Measurements from ENCODE around the gene TACC3.

DNA sequence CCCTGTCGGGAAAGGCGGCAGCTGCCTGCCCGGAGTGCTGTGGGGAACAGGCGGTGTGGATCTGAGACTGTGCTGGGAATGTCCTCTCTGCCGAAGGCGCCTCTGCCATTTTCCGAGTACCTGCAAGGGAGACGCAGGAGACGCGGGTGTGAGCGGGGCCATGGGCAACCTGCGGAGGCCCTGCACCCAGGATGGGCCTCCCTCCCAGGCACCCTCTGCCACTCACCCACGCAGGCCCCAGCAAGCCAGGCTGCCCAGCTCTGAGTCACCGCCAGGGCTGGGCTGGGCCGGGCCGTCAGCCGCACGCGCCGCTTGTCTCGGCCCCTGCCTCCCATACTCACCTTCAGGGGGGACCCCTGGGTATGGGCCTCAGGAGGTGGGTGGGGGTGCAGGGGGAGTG, 68.2 kb downstream of the TACC3 start:
- no peak for TF ChIP-seq EP300 (IDR thresholded peaks at IDR 0.05)
- TF ChIP-seq, protein P1, sequence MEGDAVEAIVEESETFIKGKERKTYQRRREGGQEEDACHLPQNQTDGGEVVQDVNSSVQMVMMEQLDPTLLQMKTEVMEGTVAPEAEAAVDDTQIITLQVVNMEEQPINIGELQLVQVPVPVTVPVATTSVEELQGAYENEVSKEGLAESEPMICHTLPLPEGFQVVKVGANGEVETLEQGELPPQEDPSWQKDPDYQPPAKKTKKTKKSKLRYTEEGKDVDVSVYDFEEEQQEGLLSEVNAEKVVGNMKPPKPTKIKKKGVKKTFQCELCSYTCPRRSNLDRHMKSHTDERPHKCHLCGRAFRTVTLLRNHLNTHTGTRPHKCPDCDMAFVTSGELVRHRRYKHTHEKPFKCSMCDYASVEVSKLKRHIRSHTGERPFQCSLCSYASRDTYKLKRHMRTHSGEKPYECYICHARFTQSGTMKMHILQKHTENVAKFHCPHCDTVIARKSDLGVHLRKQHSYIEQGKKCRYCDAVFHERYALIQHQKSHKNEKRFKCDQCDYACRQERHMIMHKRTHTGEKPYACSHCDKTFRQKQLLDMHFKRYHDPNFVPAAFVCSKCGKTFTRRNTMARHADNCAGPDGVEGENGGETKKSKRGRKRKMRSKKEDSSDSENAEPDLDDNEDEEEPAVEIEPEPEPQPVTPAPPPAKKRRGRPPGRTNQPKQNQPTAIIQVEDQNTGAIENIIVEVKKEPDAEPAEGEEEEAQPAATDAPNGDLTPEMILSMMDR (IDR thresholded peaks at IDR 0.05), result no peak
- no peak for TF ChIP-seq POLR2A (IDR thresholded peaks at IDR 0.05)
